H1 (cell line): ENCODE results near the gene WDR64. TPM values are rescaled to one million over a fixed set of nuclear protein-coding genes. Genes with fewer than 3 reads are reported as not detected.

Experiments used
- CTCF ChIA-PET: fragments of 300-600 bp; sonication (Branson Sonifier 250); formaldehyde crosslinking; loops from one replicate; lab custom pipeline; 2021; ENCODE audit not compliant: partially characterized antibody; lab: Charles Lee
- POLR2A ChIA-PET: fragments of 300-600 bp; sonication (Branson Sonifier 250); formaldehyde crosslinking; loops from one replicate; lab custom pipeline; 2021; ENCODE audit warnings: inconsistent platforms; ENCODE audit not compliant: partially characterized antibody; lab: Charles Lee
- DNase-seq, 2 experiments: peaks; one replicate each; pipeline versions ENCODE4 v3.0.0 to v3.0.0-alpha.2; 2010 to 2022; ENCODE audit warnings: low spot score in 2 of 2, low read depth in 1 of 2, mixed read lengths in 1 of 2
- FAIRE-seq: peaks from 2 replicates; lab custom pipeline; 2011; peaks lifted over from hg19 to GRCh38; lab: Jason Lieb, UNC
- H2AFZ ChIP-seq: 2 replicates; pipeline ENCODE4 v1.8.1; 2012; ENCODE audit warnings: low read length, inconsistent platforms
- H2AK5ac ChIP-seq: 2 replicates; pipeline ENCODE4 v1.6.1; 2013; ENCODE audit warnings: low read depth, low read length
- H2BK120ac ChIP-seq: replicated peaks from 2 replicates; pipeline ENCODE3; 2013; ENCODE audit warnings: low read depth, low read length, inconsistent platforms
- H2BK12ac ChIP-seq: 2 replicates; pipeline ENCODE4 v1.6.1; 2013; ENCODE audit warnings: low read depth, low read length
- H2BK15ac ChIP-seq: 2 replicates; pipeline ENCODE4 v1.6.1; 2013; ENCODE audit warnings: low read length
- H2BK20ac ChIP-seq: 2 replicates; pipeline ENCODE4 v1.6.1; 2013; ENCODE audit warnings: low read length
- H2BK5ac ChIP-seq: 2 replicates; pipeline ENCODE4 v1.6.1; 2013; ENCODE audit warnings: low read depth, low read length
- H3K14ac ChIP-seq: 2 replicates; pipeline ENCODE4 v1.6.1; 2013; ENCODE audit warnings: inconsistent platforms; ENCODE audit not compliant: insufficient read length
- H3K18ac ChIP-seq: 2 replicates; pipeline ENCODE4 v1.6.1; 2013; ENCODE audit warnings: low read length; ENCODE audit errors: extremely low read depth
- H3K23ac ChIP-seq: 2 replicates; pipeline ENCODE4 v1.6.1; 2013; ENCODE audit warnings: inconsistent platforms; ENCODE audit not compliant: insufficient read length
- H3K23me2 ChIP-seq: 2 replicates; pipeline ENCODE4 v1.6.1; 2013; ENCODE audit warnings: low read depth, low read length
- H3K27ac ChIP-seq: 2 replicates; pipeline ENCODE4 v1.6.1; 2011; ENCODE audit warnings: low read depth, low read length, inconsistent platforms
- H3K27me3 ChIP-seq, 4 experiments: replicated peaks in 1 of 4; 1 replicate in 1 of 4; 2 replicates in 3 of 4; pipeline versions ENCODE4 v1.6.1 to v1.8.1; 2011 to 2013; ENCODE audit warnings: low read length in 3 of 4, mild to moderate bottlenecking in 3 of 4, inconsistent platforms in 2 of 4, mixed read lengths in 2 of 4, moderate library complexity in 1 of 4; ENCODE audit not compliant: control insufficient read depth in 3 of 4, insufficient read depth in 3 of 4; ENCODE audit errors: extremely low read depth in 1 of 4
- H3K36me3 ChIP-seq, 4 experiments: 2 replicates each; pipeline versions ENCODE4 v1.6.1 to v1.8.1; 2011 to 2013; ENCODE audit warnings: mild to moderate bottlenecking in 4 of 4, low read length in 3 of 4, moderate library complexity in 2 of 4, control low read depth in 1 of 4, inconsistent platforms in 1 of 4; ENCODE audit not compliant: insufficient read depth in 4 of 4, control insufficient read depth in 2 of 4
- H3K4ac ChIP-seq: replicated peaks from 2 replicates; pipeline ENCODE3; 2013; ENCODE audit warnings: low read length, low read depth, mixed read lengths, inconsistent platforms; ENCODE audit not compliant: insufficient read length
- H3K4me1 ChIP-seq, 4 experiments: replicated peaks in 1 of 4; 1 replicate in 1 of 4; 2 replicates in 3 of 4; pipeline versions ENCODE4 v1.6.1 to v1.8.1; 2011 to 2013; ENCODE audit warnings: low read length in 3 of 4, inconsistent platforms in 2 of 4, mixed read lengths in 1 of 4; ENCODE audit not compliant: insufficient read depth in 4 of 4, control insufficient read depth in 3 of 4
- H3K4me2 ChIP-seq, 2 experiments: 2 replicates each; pipeline versions ENCODE4 v1.6.1 to v1.8.1; 2011 to 2013; ENCODE audit warnings: low read depth in 2 of 2, low read length in 2 of 2, control low read depth in 1 of 2, inconsistent platforms in 1 of 2, mild to moderate bottlenecking in 1 of 2; ENCODE audit not compliant: insufficient read depth in 1 of 2
- H3K4me3 ChIP-seq, 4 experiments: fragments of 200-600, 300-600 bp in 1 of 4; sonication (generic), shearing (Covaris generic), sonication (Bioruptor Twin) in 1 of 4; 2 replicates each; pipeline versions ENCODE4 v1.5.1 to v1.8.1; 2011 to 2016; ENCODE audit warnings: low read length in 4 of 4, low read depth in 3 of 4, control low read depth in 2 of 4, inconsistent platforms in 2 of 4, mild to moderate bottlenecking in 2 of 4, mixed read lengths in 1 of 4, moderate library complexity in 1 of 4; ENCODE audit not compliant: insufficient read depth in 2 of 4; ENCODE audit errors: extremely low read depth in 1 of 4
- H3K56ac ChIP-seq: replicated peaks from 2 replicates; pipeline ENCODE3; 2013; ENCODE audit warnings: low read depth, mild to moderate bottlenecking, mixed read lengths, low read length, inconsistent platforms; ENCODE audit not compliant: insufficient read length
- H3K79me1 ChIP-seq: 2 replicates; pipeline ENCODE4 v1.6.1; 2013; ENCODE audit warnings: low read depth, low read length, control low read depth
- H3K79me2 ChIP-seq, 2 experiments: 2 replicates each; pipeline versions ENCODE4 v1.6.1 to v1.8.1; 2012 to 2013; ENCODE audit warnings: low read length in 2 of 2, mild to moderate bottlenecking in 2 of 2, inconsistent platforms in 1 of 2; ENCODE audit not compliant: insufficient read depth in 2 of 2, control insufficient read depth in 1 of 2
- H3K9ac ChIP-seq, 4 experiments: replicated peaks in 1 of 4; 1 replicate in 1 of 4; 2 replicates in 3 of 4; pipeline versions ENCODE4 v1.6.1 to v1.8.1; 2011 to 2013; ENCODE audit warnings: low read depth in 3 of 4, low read length in 3 of 4, control low read depth in 2 of 4, mild to moderate bottlenecking in 2 of 4, moderate library complexity in 2 of 4, inconsistent platforms in 1 of 4; ENCODE audit errors: extremely low read depth in 1 of 4
- H3K9me3 ChIP-seq, 2 experiments: 2 replicates each; pipeline versions ENCODE4 v1.6.1 to v1.8.1; 2012 to 2013; ENCODE audit warnings: mild to moderate bottlenecking in 2 of 2, moderate library complexity in 2 of 2, control low read depth in 1 of 2, inconsistent platforms in 1 of 2, low read depth in 1 of 2, low read length in 1 of 2, mixed read lengths in 1 of 2; ENCODE audit not compliant: insufficient read depth in 2 of 2
- H4K20me1 ChIP-seq, 2 experiments: replicated peaks in 1 of 2; 2 replicates each; pipeline versions ENCODE3 to v1.8.1; 2011 to 2013; ENCODE audit warnings: inconsistent platforms in 2 of 2, low read length in 2 of 2, mild to moderate bottlenecking in 1 of 2; ENCODE audit not compliant: insufficient read depth in 2 of 2, control insufficient read depth in 1 of 2
- H4K5ac ChIP-seq: 2 replicates; pipeline ENCODE4 v1.6.1; 2013; ENCODE audit warnings: low read length, low read depth, mixed read lengths, inconsistent platforms; ENCODE audit not compliant: insufficient read length
- H4K8ac ChIP-seq: 2 replicates; pipeline ENCODE4 v1.8.0; 2013; ENCODE audit warnings: mild to moderate bottlenecking, moderate library complexity, low read length, inconsistent platforms; ENCODE audit not compliant: insufficient read depth; ENCODE audit errors: extremely low read depth
- H4K91ac ChIP-seq: replicated peaks from 2 replicates; pipeline ENCODE3; 2013; ENCODE audit warnings: low read length, mixed read lengths, inconsistent platforms; ENCODE audit not compliant: insufficient read length
- CHD1 ChIP-seq: IDR thresholded peaks from 2 replicates; pipeline ENCODE4 v1.6.1; 2012; ENCODE audit warnings: low read depth, low read length, improper control_type of control experiment
- CHD2 ChIP-seq: IDR thresholded peaks from 2 replicates; pipeline ENCODE4 v1.6.1; 2012; ENCODE audit warnings: low read length, improper control_type of control experiment
- POLR2A ChIP-seq, 2 experiments: IDR thresholded peaks; 1 replicate in 1 of 2; 2 replicates in 1 of 2; pipeline ENCODE4 v1.6.1; 2011; ENCODE audit warnings: low read depth in 2 of 2, low read length in 2 of 2, mild to moderate bottlenecking in 2 of 2; ENCODE audit errors: control extremely low read depth in 1 of 2
- RBBP5 ChIP-seq: IDR thresholded peaks from 2 replicates; pipeline ENCODE4 v1.7.1; 2012; ENCODE audit warnings: low read depth, mild to moderate bottlenecking, inconsistent platforms, low read length, moderate library complexity, borderline replicate concordance
- WGBS, 2 experiments: shearing (Covaris generic) in 1 of 2; methylation state at CpG; one replicate each; pipeline versions ENCODE4 v1.1.6 to v1.1.7; 2013 to 2015; ENCODE audit warnings: low lambda C conversion rate in 2 of 2, mixed read lengths in 2 of 2, inconsistent platforms in 1 of 2, low coverage in 1 of 2, missing lambda C conversion rate in 1 of 2; ENCODE audit not compliant: insufficient replicate concordance in 2 of 2, insufficient coverage in 1 of 2, insufficient read length in 1 of 2; ENCODE audit errors: extremely low coverage in 1 of 2, missing lambda C conversion rate in 1 of 2; 5-methylcytosine and 5-hydroxymethylcytosine counted together
- polyA plus RNA-seq, 7 experiments: library from polyadenylated mRNA; depleted of rRNA in 3 of 7; stranded (reverse) in 5 of 7; unstranded in 2 of 7; fragments of >200 nt in 5 of 7; fragments of 200-250 nt in 2 of 7; gene quantifications; 1 replicate in 5 of 7; 2 replicates in 1 of 7; 4 replicates in 1 of 7; pipeline versions ENCODE4 v1.2.1 to v1.2.3, GENCODE V29; 2011 to 2013; ENCODE audit warnings: missing spikeins in 2 of 7, mixed read lengths in 2 of 7
- total RNA-seq: library from RNA; stranded (reverse); fragmentation: NEBNext Ultra II Directional; extraction: Animal tissue kit (Norgen Biotek cat#: 25700); gene quantifications from 2 replicates; pipeline ENCODE4 v1.2.1, GENCODE V29; 2021

The WDR64 gene
- total and polyA plus RNA-seq, 2 of the 8 experiments (the other 6 are each of a cell fraction or from before 2014, with no cell fraction given), result 0.02 TPM; not detected in 1

DNA sequence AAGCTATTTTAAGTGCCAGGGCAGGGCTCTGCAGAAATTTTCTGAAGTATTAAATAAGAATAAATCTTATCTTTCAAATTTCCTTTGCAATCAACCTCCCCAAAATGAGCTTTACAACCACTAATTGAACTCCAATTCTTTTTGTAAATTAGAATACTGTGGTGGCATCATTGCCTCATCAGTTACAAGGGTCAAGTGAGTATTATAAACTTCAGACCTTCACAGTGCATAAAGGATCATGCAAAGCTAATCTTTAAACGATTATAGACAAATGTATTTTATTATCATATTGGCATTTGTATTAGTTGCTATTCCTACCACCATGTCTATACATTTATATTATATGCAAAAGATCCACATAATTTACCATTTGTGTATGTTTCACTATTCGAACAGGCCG, 19.1 kb upstream of the WDR64 start:
- peaks cover 0 to 6% (median 3%) of the 10 kb centered on the region in 4 experiments; a peak in 3 of 7 replicates for H3K4me1 ChIP-seq
- no peak overlapping the region for H2BK15ac ChIP-seq
- no peak for TF ChIP-seq CHD2
- TF ChIP-seq POLR2A (IDR thresholded peaks at IDR 0.05; ENCODE audit: control extremely low read depth in 1 of 2, low read depth in 2 of 2, low read length in 2 of 2), result no peak
- TF ChIP-seq RBBP5, result no peak
- no peak for TF ChIP-seq CHD1
- TF ChIP-seq, all 59 proteins: peak for 0
- no peak overlapping the region for H4K8ac ChIP-seq
- H3K27me3 ChIP-seq, result no peaks in the 10 kb centered on the region
- H3K9ac ChIP-seq, result no peak overlapping the region
- H3K36me3 ChIP-seq, result peaks cover 0 to 37% (median 11%) of the 10 kb centered on the region in 4 experiments; a peak in 6 of 8 replicates
- no peak overlapping the region for H2BK20ac ChIP-seq
- no peak overlapping the region for H2BK12ac ChIP-seq
- no peak overlapping the region for H2BK120ac ChIP-seq
- WGBS, 2 experiments, result 97% methylated on average over 3 of the region's 3 CpGs; no CpG with 5 or more reads in 1 of the 2 experiments
- H4K91ac ChIP-seq, result no peak overlapping the region
- H3K14ac ChIP-seq, result no peak overlapping the region
- H3K4me3 ChIP-seq, result no peak overlapping the region
- no peak overlapping the region for H3K56ac ChIP-seq
- FAIRE-seq (no peak), DNase-seq (no peak)
- no peak overlapping the region for H3K27ac ChIP-seq
- no peak overlapping the region for H2AK5ac ChIP-seq
- no peak overlapping the region for H3K4ac ChIP-seq
- CTCF ChIA-PET, result interaction anchor here (0.9 to 2.1 kb wide), 4 partner anchors 12 to 205 kb away, joined by 3 to 12 read pairs (median 4); no protein-coding TSS in a partner anchor
- POLR2A ChIA-PET, result interaction anchor here (1.5 kb wide), 1 partner anchor 10 kb away, joined by 3 read pairs; no protein-coding TSS in a partner anchor
- peaks cover 0 to 76% of the 10 kb centered on the region in 2 experiments; a peak in 3 of 4 replicates for H3K79me2 ChIP-seq
- H2AFZ ChIP-seq, result no peak overlapping the region
- H3K79me1 ChIP-seq, result peaks cover 3% of the 10 kb centered on the region; the same call in 1 of the 2 replicates
- H3K9me3 ChIP-seq, result no peaks in the 10 kb centered on the region
- no peak overlapping the region for H2BK5ac ChIP-seq
- peaks cover 0 to 13% of the 10 kb centered on the region in 2 experiments for H4K20me1 ChIP-seq
- H3K23ac ChIP-seq, result no peak overlapping the region
- H3K4me2 ChIP-seq, result no peak overlapping the region
- no peak overlapping the region for H4K5ac ChIP-seq
- no peaks in the 10 kb centered on the region for H3K23me2 ChIP-seq
- H3K18ac ChIP-seq, result no peak overlapping the region
